NB4 (cell line): ENCODE results near the gene PTPRK.

Experiments
- MAX ChIP-seq: IDR thresholded peaks from 2 replicates; pipeline ENCODE4 v1.6.1; 2011; ENCODE audit warnings: low read depth, low read length
- MYC ChIP-seq: IDR thresholded peaks from 2 replicates; pipeline ENCODE4 v1.6.1; 2011; ENCODE audit warnings: low read depth, low read length
- POLR2A ChIP-seq: IDR thresholded peaks from 2 replicates; pipeline ENCODE4 v1.6.1; 2011; ENCODE audit warnings: mild to moderate bottlenecking; ENCODE audit not compliant: insufficient read length; ENCODE audit errors: extremely low read depth
- TF ChIP-seq, protein P1 (sequence below): IDR thresholded peaks from one replicate; pipeline ENCODE4 v1.5.1; 2012; ENCODE audit warnings: low read depth, low read length

DNA sequence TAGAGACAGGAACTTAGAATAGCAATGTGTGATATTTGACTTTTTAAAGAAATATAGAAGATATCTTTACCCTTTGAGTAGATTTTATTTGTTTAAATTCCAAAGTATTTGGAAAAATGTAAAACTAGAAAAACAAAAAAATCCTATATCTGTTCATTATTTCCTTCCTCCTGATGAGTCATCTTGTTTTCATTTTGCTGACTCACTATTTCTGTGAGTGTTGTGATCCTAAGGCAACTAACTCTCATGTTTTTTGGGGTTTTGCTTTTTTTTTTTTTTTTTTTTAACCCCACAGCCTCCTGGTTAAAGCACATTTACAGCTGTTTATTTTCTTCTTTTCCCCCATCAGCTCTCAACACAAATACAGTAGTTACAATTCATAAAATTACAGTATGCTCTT, 581.7 kb downstream of the PTPRK start:
- TF ChIP-seq, protein P1, sequence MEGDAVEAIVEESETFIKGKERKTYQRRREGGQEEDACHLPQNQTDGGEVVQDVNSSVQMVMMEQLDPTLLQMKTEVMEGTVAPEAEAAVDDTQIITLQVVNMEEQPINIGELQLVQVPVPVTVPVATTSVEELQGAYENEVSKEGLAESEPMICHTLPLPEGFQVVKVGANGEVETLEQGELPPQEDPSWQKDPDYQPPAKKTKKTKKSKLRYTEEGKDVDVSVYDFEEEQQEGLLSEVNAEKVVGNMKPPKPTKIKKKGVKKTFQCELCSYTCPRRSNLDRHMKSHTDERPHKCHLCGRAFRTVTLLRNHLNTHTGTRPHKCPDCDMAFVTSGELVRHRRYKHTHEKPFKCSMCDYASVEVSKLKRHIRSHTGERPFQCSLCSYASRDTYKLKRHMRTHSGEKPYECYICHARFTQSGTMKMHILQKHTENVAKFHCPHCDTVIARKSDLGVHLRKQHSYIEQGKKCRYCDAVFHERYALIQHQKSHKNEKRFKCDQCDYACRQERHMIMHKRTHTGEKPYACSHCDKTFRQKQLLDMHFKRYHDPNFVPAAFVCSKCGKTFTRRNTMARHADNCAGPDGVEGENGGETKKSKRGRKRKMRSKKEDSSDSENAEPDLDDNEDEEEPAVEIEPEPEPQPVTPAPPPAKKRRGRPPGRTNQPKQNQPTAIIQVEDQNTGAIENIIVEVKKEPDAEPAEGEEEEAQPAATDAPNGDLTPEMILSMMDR = no peak
- no peak for TF ChIP-seq MAX
- no peak for TF ChIP-seq POLR2A
- TF ChIP-seq MYC = no peak
